ENCODE data around the gene ERVFRD-1.

DNA sequence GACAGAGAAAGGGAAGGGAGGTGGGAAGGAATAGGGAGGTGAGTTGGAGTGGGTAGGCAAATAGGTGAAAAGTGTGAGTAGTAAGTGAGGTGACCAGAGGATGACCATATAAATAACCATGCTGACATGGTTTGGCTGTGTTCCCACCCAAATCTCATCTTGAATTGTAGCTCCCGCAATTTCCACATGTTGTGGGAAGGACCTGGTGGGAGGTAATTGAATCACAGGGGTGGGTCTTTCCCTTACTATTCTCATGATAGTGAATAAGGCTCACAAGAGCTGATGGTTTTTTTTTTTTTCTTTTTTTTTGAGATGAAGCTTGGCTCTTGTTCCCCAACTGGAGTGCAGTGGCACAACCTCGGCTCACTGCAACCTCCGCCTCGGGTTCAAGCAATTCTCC lies 39.4 kb downstream of the ERVFRD-1 start:
- no peak for TF ChIP-seq CTCF (IDR thresholded peaks at IDR 0.05 in 4 of 5, conservative IDR thresholded peaks at IDR 0.05 in 1 of 5)
- TF ChIP-seq POLR2A (IDR thresholded peaks at IDR 0.05), result no peak

Data from gastrocnemius medialis (tissue), 4 donors.